HL-60 (cell line): Measurements from ENCODE around the gene GAL3ST1.

Source experiments
- DNase-seq, 2 experiments: peaks; one replicate each; pipeline ENCODE4 v3.0.0-alpha.2; 2010 to 2020; ENCODE audit warnings: low read depth in 1 of 2, low spot score in 1 of 2
- H3K27ac ChIP-seq: fragments of 250-450 bp; sonication (Bioruptor Pico); replicated peaks from 2 replicates; pipeline ENCODE4 v1.5.1; 2020; ENCODE audit warnings: mild to moderate bottlenecking, moderate library complexity
- H3K27me3 ChIP-seq: fragments of 250-450 bp; sonication (Bioruptor Pico); 2 replicates; pipeline ENCODE4 v1.5.1; 2021; ENCODE audit warnings: mild to moderate bottlenecking, moderate library complexity; ENCODE audit not compliant: insufficient read depth, poor library complexity, severe bottlenecking
- H3K4me3 ChIP-seq: replicated peaks from 2 replicates; pipeline ENCODE4 v1.5.1; 2011; ENCODE audit warnings: mild to moderate bottlenecking, control low read depth, low read length; ENCODE audit not compliant: insufficient read depth
- GABPA ChIP-seq: IDR thresholded peaks from 2 replicates; pipeline ENCODE4 v1.6.1; 2012; ENCODE audit warnings: low read depth
- POLR2AphosphoS5 ChIP-seq: IDR thresholded peaks from 2 replicates; pipeline ENCODE4 v1.6.1; 2012; ENCODE audit warnings: low read depth
- SPI1 ChIP-seq: IDR thresholded peaks from 2 replicates; pipeline ENCODE4 v1.6.1; 2012; ENCODE audit warnings: low read depth, mild to moderate bottlenecking, borderline replicate concordance
- TF ChIP-seq, protein P1 (sequence below): IDR thresholded peaks from one replicate; pipeline ENCODE4 v1.5.1; 2011; ENCODE audit warnings: low read length, control low read depth, inconsistent platforms; ENCODE audit not compliant: insufficient read depth
- TF ChIP-seq, protein P2 (sequence below): IDR thresholded peaks from 2 replicates; pipeline ENCODE4 v1.6.1; 2012; ENCODE audit warnings: low read depth; ENCODE audit not compliant: insufficient replicate concordance

GAL3ST1 gene

DNA sequence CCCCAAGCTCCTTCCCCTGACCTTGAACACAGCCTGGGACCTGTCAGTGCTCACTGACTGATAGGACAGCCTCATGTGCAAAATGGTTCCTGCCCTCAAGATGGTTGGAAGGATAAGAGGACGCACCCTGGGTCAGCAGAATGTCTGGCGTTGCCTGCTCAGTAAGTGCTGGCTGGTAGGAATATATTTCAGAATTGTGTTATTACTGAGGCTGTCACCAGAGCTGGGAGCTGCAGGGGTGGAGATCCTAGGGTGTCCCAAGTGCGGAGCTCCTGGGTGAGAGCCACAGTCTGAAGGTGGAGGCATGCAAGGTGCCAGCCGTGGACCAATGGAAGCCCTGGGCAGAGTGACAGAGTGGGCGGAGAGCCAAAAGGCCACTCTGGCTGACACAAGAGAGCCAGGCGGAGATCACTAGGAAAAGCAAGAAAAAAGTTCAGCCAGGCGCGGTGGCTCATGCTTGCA, 67.9 kb downstream of the GAL3ST1 start:
- Histone ChIP-seq H3K27ac (no peak overlapping the region), H3K4me3 (no peak overlapping the region), H3K27me3 (peaks cover 24% of the 10 kb centered on the region)
- TF ChIP-seq, protein P1, sequence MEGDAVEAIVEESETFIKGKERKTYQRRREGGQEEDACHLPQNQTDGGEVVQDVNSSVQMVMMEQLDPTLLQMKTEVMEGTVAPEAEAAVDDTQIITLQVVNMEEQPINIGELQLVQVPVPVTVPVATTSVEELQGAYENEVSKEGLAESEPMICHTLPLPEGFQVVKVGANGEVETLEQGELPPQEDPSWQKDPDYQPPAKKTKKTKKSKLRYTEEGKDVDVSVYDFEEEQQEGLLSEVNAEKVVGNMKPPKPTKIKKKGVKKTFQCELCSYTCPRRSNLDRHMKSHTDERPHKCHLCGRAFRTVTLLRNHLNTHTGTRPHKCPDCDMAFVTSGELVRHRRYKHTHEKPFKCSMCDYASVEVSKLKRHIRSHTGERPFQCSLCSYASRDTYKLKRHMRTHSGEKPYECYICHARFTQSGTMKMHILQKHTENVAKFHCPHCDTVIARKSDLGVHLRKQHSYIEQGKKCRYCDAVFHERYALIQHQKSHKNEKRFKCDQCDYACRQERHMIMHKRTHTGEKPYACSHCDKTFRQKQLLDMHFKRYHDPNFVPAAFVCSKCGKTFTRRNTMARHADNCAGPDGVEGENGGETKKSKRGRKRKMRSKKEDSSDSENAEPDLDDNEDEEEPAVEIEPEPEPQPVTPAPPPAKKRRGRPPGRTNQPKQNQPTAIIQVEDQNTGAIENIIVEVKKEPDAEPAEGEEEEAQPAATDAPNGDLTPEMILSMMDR, result no peak
- TF ChIP-seq POLR2AphosphoS5 (no peak), SPI1 (no peak), GABPA (no peak)
- TF ChIP-seq, protein P2, sequence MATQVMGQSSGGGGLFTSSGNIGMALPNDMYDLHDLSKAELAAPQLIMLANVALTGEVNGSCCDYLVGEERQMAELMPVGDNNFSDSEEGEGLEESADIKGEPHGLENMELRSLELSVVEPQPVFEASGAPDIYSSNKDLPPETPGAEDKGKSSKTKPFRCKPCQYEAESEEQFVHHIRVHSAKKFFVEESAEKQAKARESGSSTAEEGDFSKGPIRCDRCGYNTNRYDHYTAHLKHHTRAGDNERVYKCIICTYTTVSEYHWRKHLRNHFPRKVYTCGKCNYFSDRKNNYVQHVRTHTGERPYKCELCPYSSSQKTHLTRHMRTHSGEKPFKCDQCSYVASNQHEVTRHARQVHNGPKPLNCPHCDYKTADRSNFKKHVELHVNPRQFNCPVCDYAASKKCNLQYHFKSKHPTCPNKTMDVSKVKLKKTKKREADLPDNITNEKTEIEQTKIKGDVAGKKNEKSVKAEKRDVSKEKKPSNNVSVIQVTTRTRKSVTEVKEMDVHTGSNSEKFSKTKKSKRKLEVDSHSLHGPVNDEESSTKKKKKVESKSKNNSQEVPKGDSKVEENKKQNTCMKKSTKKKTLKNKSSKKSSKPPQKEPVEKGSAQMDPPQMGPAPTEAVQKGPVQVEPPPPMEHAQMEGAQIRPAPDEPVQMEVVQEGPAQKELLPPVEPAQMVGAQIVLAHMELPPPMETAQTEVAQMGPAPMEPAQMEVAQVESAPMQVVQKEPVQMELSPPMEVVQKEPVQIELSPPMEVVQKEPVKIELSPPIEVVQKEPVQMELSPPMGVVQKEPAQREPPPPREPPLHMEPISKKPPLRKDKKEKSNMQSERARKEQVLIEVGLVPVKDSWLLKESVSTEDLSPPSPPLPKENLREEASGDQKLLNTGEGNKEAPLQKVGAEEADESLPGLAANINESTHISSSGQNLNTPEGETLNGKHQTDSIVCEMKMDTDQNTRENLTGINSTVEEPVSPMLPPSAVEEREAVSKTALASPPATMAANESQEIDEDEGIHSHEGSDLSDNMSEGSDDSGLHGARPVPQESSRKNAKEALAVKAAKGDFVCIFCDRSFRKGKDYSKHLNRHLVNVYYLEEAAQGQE, result no peak
- no peak for DNase-seq
